CD4-positive, alpha-beta T cell treated with Interleukin-1 beta for 1 hour (primary cell): Measurements from ENCODE around the gene RRP1.
A peak's percentile ranks its signal among the peaks of the same experiment; 100 is the strongest.

Experiments used
- DNase-seq, 2 donors: peaks; one replicate each; pipeline ENCODE4 v3.0.0-alpha.2; 2020 to 2022

RRP1 gene

GRCh38 chr21:43758811-43759210 lies 30.6 kb upstream of the RRP1 start:
- no peak for DNase-seq

- no peak for DNase-seq
These were observed 29.7 kb upstream of the RRP1 start for GRCh38 chr21:43759651-43760050.

- no peak for DNase-seq
These were observed 28.9 kb upstream of the RRP1 start for GRCh38 chr21:43760391-43760958.

GRCh38 chr21:43761886-43762285 lies 27.5 kb upstream of the RRP1 start:
- DNase-seq: no peak

- DNase-seq: no peak
These were observed 26.9 kb upstream of the RRP1 start for GRCh38 chr21:43762303-43763128.

GRCh38 chr21:43763901-43764523 lies 25.4 kb upstream of the RRP1 start:
- no peak for DNase-seq

- no peak for DNase-seq
These were observed 24.5 kb upstream of the RRP1 start for GRCh38 chr21:43764576-43765495.

- no peak for DNase-seq
These were observed 22.5 kb upstream of the RRP1 start for GRCh38 chr21:43766734-43767497.

GRCh38 chr21:43767498-43767983 lies 21.8 kb upstream of the RRP1 start:
- no peak for DNase-seq

GRCh38 chr21:43767984-43768867 lies 21.2 kb upstream of the RRP1 start:
- DNase-seq: no peak

GRCh38 chr21:43768868-43769167 lies 20.6 kb upstream of the RRP1 start:
- no peak for DNase-seq

GRCh38 chr21:43769325-43769958 lies 19.9 kb upstream of the RRP1 start:
- no peak for DNase-seq

GRCh38 chr21:43770066-43770655 lies 19.2 kb upstream of the RRP1 start:
- DNase-seq: no peak

- DNase-seq: no peak
These were observed 18.1 kb upstream of the RRP1 start for GRCh38 chr21:43771199-43771675.

GRCh38 chr21:43771698-43772424 lies 17.5 kb upstream of the RRP1 start:
- DNase-seq: peak in 1 of 2 donors; percentile 9

GRCh38 chr21:43772425-43772821 lies 17.0 kb upstream of the RRP1 start:
- no peak for DNase-seq

GRCh38 chr21:43774163-43774562 lies 15.2 kb upstream of the RRP1 start:
- no peak for DNase-seq

- no peak for DNase-seq
These were observed 14.2 kb upstream of the RRP1 start for GRCh38 chr21:43775190-43775589.

GRCh38 chr21:43775795-43776430 lies 13.5 kb upstream of the RRP1 start, which contains the start of gene CSTB:
Gene CSTB, minus strand, starts transcription at chr21:43776308. Its CDS starts 39 bp downstream, at chr21:43776269.
- DNase-seq: peak; percentile 73 to 85
